A549 (cell line): ENCODE data around the gene NEAT1. TPM values are rescaled to one million over a fixed set of nuclear protein-coding genes. Genes with fewer than 3 reads are reported as not detected.

Source experiments
- ATAC-seq, 2 experiments: fragments of 200-7000 bp in 1 of 2; fragments of >200 bp in 1 of 2; cut with Nextera tagmentation in 1 of 2; cut with Tn5 transposase in 1 of 2; 3 replicates each; pipeline versions ENCODE4 v1.8.0 to v1.9.1; 2018 to 2020; ENCODE audit warnings: mild to moderate bottlenecking in 1 of 2, moderate library complexity in 1 of 2
- CTCF ChIA-PET: fragments of 300-600 bp; sonication (Branson Sonifier 250); formaldehyde crosslinking; extraction: SDS; loops from one replicate; lab custom pipeline; 2021; ENCODE audit warnings: antibody characterized with exemption, inconsistent platforms; lab: Yijun Ruan, JAX
- POLR2A ChIA-PET: fragments of 350-600 bp; formaldehyde crosslinking; extraction: SDS; loops from one replicate; lab custom pipeline; 2021; ENCODE audit warnings: antibody characterized with exemption, inconsistent platforms; lab: Yijun Ruan, JAX
- DNase-seq, 2 experiments: peaks; one replicate each; pipeline versions ENCODE4 v3.0.0 to v3.0.0-alpha.2; 2011 to 2016; ENCODE audit warnings: low read depth in 1 of 2, low spot score in 1 of 2
- FAIRE-seq: peaks from 2 replicates; lab custom pipeline; 2011; peaks lifted over from hg19 to GRCh38; lab: Jason Lieb, UNC
- H3K27ac ChIP-seq, 2 experiments: fragments of >200 bp; sonication (Bioruptor Twin); formaldehyde crosslinking; 3 replicates each; pipeline ENCODE4 v1.5.1; 2016 to 2017
- H3K4me1 ChIP-seq: fragments of >200 bp; sonication (Bioruptor Twin); formaldehyde crosslinking; 3 replicates; pipeline ENCODE4 v1.6.1; 2016
- H3K4me2 ChIP-seq: fragments of >200 bp; sonication (Bioruptor Twin); formaldehyde crosslinking; 3 replicates; pipeline ENCODE4 v1.6.1; 2016
- H3K4me3 ChIP-seq: fragments of >200 bp; sonication (Bioruptor Twin); formaldehyde crosslinking; 3 replicates; pipeline ENCODE4 v1.5.1; 2016
- H3K9me3 ChIP-seq: fragments of >200 bp; sonication (Bioruptor Twin); formaldehyde crosslinking; 3 replicates; pipeline ENCODE4 v1.6.1; 2016
- CBX2 ChIP-seq: fragments of 200-600 bp; sonication (generic); IDR thresholded peaks from 2 replicates; pipeline ENCODE4 v1.6.1; 2016; ENCODE audit warnings: low read depth, mild to moderate bottlenecking, borderline replicate concordance
- CEBPB ChIP-seq, 2 experiments: fragments of >200 bp in 1 of 2; sonication (Bioruptor Twin) in 1 of 2; formaldehyde crosslinking in 1 of 2; IDR thresholded peaks; 2 replicates each; pipeline ENCODE4 v1.6.1; 2012 to 2016
- FOXS1 ChIP-seq: fragments of 250-450 bp; sonication (Bioruptor Pico); IDR thresholded peaks from 2 replicates; pipeline ENCODE4 v1.5.0; 2020; ENCODE audit warnings: mild to moderate bottlenecking, moderate library complexity
- GATA3 ChIP-seq: IDR thresholded peaks from 2 replicates; pipeline ENCODE4 v1.6.1; 2012; ENCODE audit warnings: borderline replicate concordance
- HOXA7 ChIP-seq: fragments of 250-450 bp; sonication (Bioruptor Pico); IDR thresholded peaks from 2 replicates; pipeline ENCODE4 v1.5.0; 2020; ENCODE audit warnings: mild to moderate bottlenecking, moderate library complexity
- HOXB5 ChIP-seq: fragments of 250-450 bp; sonication (Bioruptor Pico); IDR thresholded peaks from 2 replicates; pipeline ENCODE4 v1.5.0; 2020; ENCODE audit warnings: mild to moderate bottlenecking, moderate library complexity
- NFE2L2 ChIP-seq: fragments of 150-350 bp; conservative IDR thresholded peaks from 2 replicates; pipeline ENCODE4 v1.6.1; 2014; ENCODE audit warnings: low read length
- NPAS2 ChIP-seq: fragments of 250-450 bp; sonication (Bioruptor Pico); IDR thresholded peaks from 2 replicates; pipeline ENCODE4 v1.8.0; 2022; ENCODE audit warnings: mild to moderate bottlenecking, moderate library complexity, borderline replicate concordance
- RARB ChIP-seq: fragments of 250-450 bp; sonication (Bioruptor Pico); IDR thresholded peaks from 2 replicates; pipeline ENCODE4 v1.8.0; 2021; ENCODE audit warnings: mild to moderate bottlenecking, moderate library complexity
- TFCP2L1 ChIP-seq: fragments of 250-450 bp; sonication (Bioruptor Pico); IDR thresholded peaks from 2 replicates; pipeline ENCODE4 v1.5.0; 2021; ENCODE audit warnings: mild to moderate bottlenecking
- TP53 ChIP-seq: fragments of 250-450 bp; sonication (Bioruptor Pico); IDR thresholded peaks from 2 replicates; pipeline ENCODE4 v1.5.0; 2021; ENCODE audit warnings: mild to moderate bottlenecking, moderate library complexity
- ZFP36 ChIP-seq: fragments of 450-650 bp; IDR thresholded peaks from 2 replicates; pipeline ENCODE4 v1.6.1; 2014; ENCODE audit warnings: borderline replicate concordance; ENCODE audit not compliant: partially characterized antibody
- ZSCAN20 ChIP-seq: fragments of 250-450 bp; sonication (Bioruptor Pico); IDR thresholded peaks from 2 replicates; pipeline ENCODE4 v1.8.0; 2022; ENCODE audit warnings: mild to moderate bottlenecking, moderate library complexity
- WGBS: methylation state at CpG from one replicate; pipeline ENCODE4 v1.1.6; 2017; ENCODE audit errors: missing lambda C conversion rate; 5-methylcytosine and 5-hydroxymethylcytosine counted together
- polyA plus RNA-seq, 4 experiments: library from polyadenylated mRNA; depleted of rRNA in 3 of 4; stranded (reverse); fragments of >200 nt; fragmentation: RNase III in 1 of 4; extraction: RNeasy Plus Mini Kit Qiagen cat#74134 plus additional on column Dnase treatment in 1 of 4; gene quantifications; 2 replicates in 3 of 4; 3 replicates in 1 of 4; pipeline ENCODE4 v1.2.3, GENCODE V29; 2011 to 2017
- TF ChIP-seq, protein P1 (sequence below): fragments of 250-450 bp; sonication (Bioruptor Pico); IDR thresholded peaks from 2 replicates; pipeline ENCODE4 v1.5.0; 2021; ENCODE audit warnings: mild to moderate bottlenecking, moderate library complexity, borderline replicate concordance
- TF ChIP-seq, protein P2 (sequence below): fragments of >200 bp; sonication (Bioruptor Twin); formaldehyde crosslinking; IDR thresholded peaks from 3 replicates; pipeline ENCODE4 v1.6.1; 2016
- TF ChIP-seq, protein P3 (sequence below): fragments of 250-450 bp; sonication (Bioruptor Pico); IDR thresholded peaks from 2 replicates; pipeline ENCODE4 v1.5.0; 2020; ENCODE audit warnings: low read depth, mild to moderate bottlenecking, moderate library complexity
- TF ChIP-seq, protein P4 (sequence below): IDR thresholded peaks from 2 replicates; pipeline ENCODE4 v1.6.1; 2012
- TF ChIP-seq, protein P5 (sequence below): fragments of 200-600 bp; sonication (generic); IDR thresholded peaks from 2 replicates; pipeline ENCODE4 v1.6.1; 2016; ENCODE audit warnings: antibody characterized with exemption, mild to moderate bottlenecking, moderate library complexity

The NEAT1 gene
- polyA plus RNA-seq, 2 of the 4 experiments (the other 2 are of a cell fraction): 314 to 1,223 TPM

DNA sequence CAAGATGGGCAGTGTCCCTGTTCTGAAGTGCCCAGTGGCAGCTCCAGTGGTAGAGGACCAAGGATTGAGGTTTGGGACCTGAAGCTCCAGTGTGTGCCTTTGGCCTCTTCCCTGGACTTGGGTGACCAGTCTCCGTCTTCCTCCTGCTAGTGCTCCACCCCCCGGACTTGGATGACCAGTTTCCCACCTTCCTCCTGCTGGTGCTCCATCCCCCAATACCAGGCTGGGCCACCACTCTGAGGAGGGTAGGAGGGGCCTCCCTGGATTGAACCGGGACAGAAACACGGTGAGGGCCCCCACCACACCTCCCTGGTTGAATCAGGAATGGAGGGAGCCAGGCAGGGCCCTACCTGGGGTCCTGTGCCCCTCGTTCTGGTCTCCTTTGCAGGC is 10.9 kb upstream of the NEAT1 start:
- ATAC-seq (no peak), DNase-seq (no peak), FAIRE-seq (no peak)
- Histone ChIP-seq H3K27ac (peak overlapping the region in 1 of 2 experiments; percentile 23; a peak in 1 of 6 replicates), H3K4me2 (no peak overlapping the region), H3K4me1 (peaks cover 11% of the 10 kb centered on the region), H3K9me3 (no peaks in the 10 kb centered on the region), H3K4me3 (no peak overlapping the region)
- ChIA-PET POLR2A (interaction anchor here (2.6 kb wide), 1 partner anchor 11 kb away, joined by 6 read pairs; the partner anchor contains the start of gene NEAT1), CTCF (interaction anchor here (0.7 to 17.0 kb wide), 6 partner anchors 9 to 97 kb away, joined by 3 to 208 read pairs (median 4); partner anchors contain the start of genes FRMD8, NEAT1 and SLC25A45)
- TF ChIP-seq TFCP2L1 (CRISPR knock-in tag) (no peak), ZFP36 (no peak), ZSCAN20 (CRISPR knock-in tag) (no peak), GATA3 (no peak), RARB (CRISPR knock-in tag) (no peak), FOXS1 (no peak), NPAS2 (CRISPR knock-in tag) (no peak), CEBPB (IDR thresholded peaks at IDR 0.05) (no peak), NFE2L2 (no peak), CBX2 (no peak), TP53 (no peak), HOXA7 (CRISPR knock-in tag) (no peak), HOXB5 (no peak)
- TF ChIP-seq, protein P1, sequence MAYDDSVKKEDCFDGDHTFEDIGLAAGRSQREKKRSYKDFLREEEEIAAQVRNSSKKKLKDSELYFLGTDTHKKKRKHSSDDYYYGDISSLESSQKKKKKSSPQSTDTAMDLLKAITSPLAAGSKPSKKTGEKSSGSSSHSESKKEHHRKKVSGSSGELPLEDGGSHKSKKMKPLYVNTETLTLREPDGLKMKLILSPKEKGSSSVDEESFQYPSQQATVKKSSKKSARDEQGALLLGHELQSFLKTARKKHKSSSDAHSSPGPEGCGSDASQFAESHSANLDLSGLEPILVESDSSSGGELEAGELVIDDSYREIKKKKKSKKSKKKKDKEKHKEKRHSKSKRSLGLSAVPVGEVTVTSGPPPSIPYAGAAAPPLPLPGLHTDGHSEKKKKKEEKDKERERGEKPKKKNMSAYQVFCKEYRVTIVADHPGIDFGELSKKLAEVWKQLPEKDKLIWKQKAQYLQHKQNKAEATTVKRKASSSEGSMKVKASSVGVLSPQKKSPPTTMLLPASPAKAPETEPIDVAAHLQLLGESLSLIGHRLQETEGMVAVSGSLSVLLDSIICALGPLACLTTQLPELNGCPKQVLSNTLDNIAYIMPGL (CRISPR knock-in tag): no peak
- TF ChIP-seq, protein P2, sequence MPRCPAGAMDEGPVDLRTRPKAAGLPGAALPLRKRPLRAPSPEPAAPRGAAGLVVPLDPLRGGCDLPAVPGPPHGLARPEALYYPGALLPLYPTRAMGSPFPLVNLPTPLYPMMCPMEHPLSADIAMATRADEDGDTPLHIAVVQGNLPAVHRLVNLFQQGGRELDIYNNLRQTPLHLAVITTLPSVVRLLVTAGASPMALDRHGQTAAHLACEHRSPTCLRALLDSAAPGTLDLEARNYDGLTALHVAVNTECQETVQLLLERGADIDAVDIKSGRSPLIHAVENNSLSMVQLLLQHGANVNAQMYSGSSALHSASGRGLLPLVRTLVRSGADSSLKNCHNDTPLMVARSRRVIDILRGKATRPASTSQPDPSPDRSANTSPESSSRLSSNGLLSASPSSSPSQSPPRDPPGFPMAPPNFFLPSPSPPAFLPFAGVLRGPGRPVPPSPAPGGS: no peak
- TF ChIP-seq, protein P3, sequence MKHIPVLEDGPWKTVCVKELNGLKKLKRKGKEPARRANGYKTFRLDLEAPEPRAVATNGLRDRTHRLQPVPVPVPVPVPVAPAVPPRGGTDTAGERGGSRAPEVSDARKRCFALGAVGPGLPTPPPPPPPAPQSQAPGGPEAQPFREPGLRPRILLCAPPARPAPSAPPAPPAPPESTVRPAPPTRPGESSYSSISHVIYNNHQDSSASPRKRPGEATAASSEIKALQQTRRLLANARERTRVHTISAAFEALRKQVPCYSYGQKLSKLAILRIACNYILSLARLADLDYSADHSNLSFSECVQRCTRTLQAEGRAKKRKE (CRISPR knock-in tag): no peak
- TF ChIP-seq, protein P4, sequence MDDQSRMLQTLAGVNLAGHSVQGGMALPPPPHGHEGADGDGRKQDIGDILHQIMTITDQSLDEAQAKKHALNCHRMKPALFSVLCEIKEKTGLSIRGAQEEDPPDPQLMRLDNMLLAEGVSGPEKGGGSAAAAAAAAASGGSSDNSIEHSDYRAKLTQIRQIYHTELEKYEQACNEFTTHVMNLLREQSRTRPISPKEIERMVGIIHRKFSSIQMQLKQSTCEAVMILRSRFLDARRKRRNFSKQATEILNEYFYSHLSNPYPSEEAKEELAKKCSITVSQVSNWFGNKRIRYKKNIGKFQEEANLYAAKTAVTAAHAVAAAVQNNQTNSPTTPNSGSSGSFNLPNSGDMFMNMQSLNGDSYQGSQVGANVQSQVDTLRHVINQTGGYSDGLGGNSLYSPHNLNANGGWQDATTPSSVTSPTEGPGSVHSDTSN: no peak
- TF ChIP-seq, protein P5, sequence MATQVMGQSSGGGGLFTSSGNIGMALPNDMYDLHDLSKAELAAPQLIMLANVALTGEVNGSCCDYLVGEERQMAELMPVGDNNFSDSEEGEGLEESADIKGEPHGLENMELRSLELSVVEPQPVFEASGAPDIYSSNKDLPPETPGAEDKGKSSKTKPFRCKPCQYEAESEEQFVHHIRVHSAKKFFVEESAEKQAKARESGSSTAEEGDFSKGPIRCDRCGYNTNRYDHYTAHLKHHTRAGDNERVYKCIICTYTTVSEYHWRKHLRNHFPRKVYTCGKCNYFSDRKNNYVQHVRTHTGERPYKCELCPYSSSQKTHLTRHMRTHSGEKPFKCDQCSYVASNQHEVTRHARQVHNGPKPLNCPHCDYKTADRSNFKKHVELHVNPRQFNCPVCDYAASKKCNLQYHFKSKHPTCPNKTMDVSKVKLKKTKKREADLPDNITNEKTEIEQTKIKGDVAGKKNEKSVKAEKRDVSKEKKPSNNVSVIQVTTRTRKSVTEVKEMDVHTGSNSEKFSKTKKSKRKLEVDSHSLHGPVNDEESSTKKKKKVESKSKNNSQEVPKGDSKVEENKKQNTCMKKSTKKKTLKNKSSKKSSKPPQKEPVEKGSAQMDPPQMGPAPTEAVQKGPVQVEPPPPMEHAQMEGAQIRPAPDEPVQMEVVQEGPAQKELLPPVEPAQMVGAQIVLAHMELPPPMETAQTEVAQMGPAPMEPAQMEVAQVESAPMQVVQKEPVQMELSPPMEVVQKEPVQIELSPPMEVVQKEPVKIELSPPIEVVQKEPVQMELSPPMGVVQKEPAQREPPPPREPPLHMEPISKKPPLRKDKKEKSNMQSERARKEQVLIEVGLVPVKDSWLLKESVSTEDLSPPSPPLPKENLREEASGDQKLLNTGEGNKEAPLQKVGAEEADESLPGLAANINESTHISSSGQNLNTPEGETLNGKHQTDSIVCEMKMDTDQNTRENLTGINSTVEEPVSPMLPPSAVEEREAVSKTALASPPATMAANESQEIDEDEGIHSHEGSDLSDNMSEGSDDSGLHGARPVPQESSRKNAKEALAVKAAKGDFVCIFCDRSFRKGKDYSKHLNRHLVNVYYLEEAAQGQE: no peak
- WGBS: 83% methylated on average over 4 of the region's 5 CpGs
